Activated CD4-positive, alpha-beta T cell treated with anti-CD3 and anti-CD28 coated beads, Interleukin-10, Interleukin-2, amounts not matched to agents 100 ng/mL and 50 ng/mL, durations not matched to agents 16 hours and 8 hours (primary cell): ENCODE results near the gene C5orf58.

Experiments
- DNase-seq: peaks from one replicate; pipeline ENCODE4 v3.0.0-alpha.2; 2020

Gene C5orf58, protein sequence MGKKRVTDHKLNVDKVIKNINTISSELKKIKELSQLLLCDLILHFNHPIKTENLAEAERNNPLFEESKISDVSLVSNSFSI

DNA sequence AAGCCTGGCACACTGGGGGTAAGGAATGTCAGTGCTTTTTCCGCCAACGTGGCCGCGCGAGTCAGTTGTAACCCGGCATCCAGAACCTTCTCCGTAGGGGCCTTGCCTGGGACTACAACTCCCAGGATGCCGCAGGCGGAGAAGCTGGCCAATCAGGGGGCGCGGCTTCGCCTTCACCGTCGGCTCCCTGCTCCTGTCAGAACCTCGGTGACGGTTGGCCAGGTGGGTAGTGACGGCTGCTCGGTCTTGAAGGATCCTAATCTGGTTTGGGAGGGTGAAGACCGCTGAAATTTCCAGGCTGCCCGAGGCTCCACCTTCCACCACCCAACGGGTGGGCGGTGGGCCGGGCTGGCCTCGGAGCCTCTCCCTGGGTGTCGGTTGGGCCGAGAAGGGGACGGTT lies at the start of gene C5orf58:
Gene C5orf58, plus strand, starts transcription at position 200 of the 400 bp plus-strand sequence. CDS start 1,992 bp downstream, outside the sequence.
- DNase-seq: no peak

DNA sequence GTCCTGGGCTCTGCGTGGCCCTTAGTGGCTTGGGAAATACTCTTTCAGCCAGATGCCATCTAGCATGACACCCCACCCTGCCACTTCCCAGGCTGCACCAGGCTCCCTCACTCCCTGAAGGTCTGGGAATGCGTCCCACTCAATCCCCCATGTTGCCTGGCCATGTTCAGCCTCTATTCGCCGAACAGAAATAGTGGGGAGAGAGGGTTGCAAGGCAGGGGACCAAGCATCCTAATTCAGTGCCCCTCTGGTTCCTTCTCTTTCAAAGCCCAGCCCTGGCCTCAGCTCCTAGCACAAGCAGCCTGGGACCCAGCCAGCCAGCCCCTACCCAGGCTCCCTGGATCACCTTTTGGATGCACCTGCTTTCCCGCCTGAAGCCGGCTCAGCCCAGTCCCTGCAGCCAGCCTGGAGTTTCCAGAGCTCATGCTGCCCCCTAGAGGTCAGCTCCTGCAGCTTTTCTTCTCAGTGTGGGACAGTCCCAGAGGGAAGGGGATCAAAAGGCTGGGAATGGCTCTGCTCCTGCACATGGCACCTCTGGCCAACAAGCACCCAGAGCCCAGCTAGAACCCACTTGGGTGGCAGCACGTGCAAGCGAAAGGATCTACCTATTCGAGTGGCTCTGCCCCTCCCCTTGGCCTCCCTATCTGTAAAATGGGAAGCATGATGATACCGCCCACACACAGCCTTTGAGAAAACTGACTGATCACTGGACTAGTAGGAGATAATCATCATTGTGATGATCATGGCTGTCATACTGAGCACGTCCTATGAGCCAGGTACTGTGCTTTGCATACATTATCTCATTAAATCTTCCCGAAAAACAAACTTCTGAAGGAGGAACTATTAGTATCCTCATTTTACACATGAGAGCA lies 48.7 kb upstream of the C5orf58 start:
- DNase-seq: peak; percentile 54

DNA sequence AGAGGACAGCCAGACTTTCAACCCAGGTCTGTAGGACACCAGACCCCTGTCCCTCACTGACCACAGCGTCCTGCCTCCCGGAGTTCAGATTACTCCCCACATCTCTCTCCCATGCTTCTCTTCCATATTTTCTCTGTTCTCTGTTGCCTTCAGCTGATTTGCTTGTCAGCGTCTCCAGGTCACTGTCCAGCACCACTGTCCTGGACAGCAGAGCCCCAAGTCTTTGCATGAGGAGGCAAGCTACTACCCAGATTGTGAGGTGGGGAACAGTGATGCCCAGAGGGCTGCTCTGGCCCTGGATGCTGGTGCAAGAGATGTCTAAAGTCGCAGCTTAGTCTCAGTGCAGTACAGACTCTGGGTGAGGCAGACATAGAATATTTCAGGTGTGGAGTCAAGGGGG lies 48.0 kb upstream of the C5orf58 start:
- DNase-seq: no peak

DNA sequence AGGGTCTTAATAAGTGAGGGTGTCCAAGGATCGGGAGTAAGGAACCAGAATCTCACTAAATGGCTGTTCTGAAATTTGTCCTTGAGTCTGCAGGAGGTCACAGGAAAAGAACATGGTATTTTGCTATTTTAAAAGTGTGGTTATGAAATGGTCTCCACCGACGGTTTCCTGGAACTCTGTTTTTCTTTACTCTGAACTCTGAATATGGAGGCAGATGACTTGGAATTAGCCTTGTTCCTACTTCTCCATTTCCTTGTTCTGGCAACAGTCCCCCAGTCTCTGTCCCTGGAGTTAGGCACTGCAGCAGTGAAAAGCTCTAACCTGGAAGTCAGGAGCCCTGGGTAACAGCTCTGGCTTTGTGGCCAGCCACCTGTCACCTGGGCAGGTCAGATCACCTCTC lies 46.6 kb upstream of the C5orf58 start:
- DNase-seq: no peak

DNA sequence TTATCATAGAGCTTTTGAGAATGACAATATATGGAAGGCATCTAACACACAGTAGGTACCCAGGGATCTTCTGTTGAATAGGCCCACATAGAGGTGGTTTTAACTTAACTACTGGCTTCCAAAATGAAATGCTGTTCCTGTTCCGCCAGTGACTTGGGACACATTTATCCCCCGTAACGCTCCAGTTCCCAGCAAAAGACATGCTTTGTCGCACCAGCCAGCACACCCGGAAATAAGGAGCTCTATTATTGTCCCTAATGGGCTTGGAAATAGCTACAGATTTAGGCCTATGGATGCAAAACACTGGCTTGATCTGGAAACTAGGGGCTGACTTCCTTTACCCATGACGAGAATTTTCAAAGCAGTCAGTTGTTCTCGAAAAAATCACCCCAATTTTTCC lies 45.9 kb upstream of the C5orf58 start:
- no peak for DNase-seq

DNA sequence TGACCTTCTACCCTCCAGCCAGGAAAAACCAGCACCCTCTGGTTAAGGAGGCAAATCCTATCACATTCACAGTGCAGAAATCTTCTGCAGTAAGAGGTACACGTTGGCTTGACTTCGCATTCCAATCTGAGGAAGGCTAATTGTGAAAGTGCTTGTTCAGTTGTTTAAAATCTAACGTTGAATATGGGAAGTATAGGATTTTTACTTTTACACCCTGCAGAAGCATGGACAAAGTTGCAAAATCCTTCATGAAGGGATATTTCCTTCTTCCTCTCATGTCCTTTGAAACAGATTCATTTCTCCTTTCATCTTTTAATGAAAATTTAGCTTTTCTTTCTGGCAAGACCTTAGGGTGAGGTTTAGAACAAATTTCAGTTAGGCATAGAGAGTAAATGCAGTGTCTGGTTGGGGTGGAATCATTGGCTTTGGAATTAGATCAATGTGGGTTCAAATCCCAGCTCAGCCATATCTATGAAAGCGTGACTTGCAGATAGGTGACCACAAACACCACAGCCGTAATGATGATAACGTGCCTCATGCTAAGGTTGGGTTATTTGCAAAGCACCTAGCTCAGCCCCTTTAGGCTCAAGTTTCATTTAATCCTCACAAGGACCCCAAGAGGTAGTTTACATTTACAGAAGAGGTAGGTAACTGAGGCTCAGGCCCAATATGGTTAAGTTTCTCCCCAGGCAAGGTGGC lies 42.2 kb upstream of the C5orf58 start:
- DNase-seq: no peak

DNA sequence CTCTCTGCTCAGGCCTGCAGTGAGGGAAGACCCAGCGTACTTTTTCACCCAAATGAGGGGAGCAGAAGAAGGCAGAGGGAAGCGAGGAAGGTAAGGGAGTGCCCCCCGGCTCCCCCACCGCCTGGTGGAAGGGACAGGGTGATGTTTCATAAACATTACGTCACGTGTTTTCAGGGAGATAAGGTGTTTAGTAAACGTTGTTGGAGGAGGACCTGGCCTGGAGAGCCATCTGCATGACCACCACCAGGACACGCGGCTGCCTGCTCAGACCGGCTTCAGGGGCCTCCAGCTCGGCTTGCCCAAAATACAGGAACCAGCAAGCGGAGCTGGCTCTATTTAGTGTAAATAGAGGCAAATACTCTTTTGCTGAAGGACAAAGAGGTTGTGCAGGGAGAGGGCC lies 40.0 kb upstream of the C5orf58 start:
- DNase-seq: no peak

DNA sequence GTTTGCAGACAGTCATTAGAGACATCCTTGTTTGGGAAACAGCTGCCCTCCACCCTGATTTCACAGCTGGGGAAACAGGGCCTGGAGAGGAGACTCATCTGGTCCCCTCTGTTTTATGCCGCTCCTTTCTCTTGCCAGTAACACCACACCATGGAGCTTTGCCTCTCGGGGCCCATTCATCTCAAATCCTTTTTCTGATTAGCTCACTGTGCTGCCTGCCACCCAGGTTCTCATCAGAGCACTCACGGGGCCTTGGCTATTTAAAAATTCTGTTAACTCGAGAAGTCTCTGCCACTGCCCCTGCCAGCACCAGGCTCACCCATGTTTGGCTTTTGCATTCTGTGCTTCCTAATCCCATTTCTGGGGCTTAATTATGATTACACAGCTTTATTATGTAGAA lies 36.8 kb upstream of the C5orf58 start:
- no peak for DNase-seq

DNA sequence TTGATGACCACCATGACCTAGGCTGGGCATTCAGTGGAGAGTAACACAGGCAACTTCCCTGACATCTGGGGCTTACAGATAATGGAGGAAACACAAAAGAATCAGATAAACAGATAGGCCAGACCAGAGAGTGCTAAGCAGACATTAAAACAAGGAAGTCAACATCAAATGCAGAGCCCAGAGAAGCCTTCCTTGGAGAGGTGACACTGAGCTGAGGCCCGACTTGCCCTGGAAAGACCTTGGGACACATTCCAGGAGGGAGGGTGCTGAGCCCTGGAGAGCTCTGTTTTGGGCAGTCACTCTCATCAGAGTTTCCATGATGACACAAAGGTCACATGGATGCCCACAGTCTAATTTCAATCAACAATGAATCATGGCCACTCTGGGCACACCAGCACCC lies 31.9 kb upstream of the C5orf58 start:
- no peak for DNase-seq

DNA sequence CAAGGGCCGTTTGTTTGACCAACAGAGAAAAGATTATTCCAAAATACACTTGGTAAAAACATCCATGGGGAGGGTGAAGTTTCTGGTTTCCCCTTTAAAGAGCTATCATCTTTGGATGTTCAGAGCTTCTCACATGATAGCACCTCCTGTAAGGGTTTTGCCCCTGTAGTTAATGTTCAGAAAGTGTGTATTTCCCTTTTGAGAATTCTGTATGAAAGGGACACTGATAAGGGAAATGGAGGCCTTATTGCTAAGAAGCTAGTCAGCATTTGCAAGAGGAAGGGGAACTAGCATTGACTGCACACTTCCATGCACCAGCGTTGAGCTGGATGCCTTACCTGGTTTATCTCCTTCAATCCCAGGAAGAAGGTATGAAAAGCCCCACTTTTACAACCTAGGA lies 31.5 kb upstream of the C5orf58 start:
- no peak for DNase-seq

DNA sequence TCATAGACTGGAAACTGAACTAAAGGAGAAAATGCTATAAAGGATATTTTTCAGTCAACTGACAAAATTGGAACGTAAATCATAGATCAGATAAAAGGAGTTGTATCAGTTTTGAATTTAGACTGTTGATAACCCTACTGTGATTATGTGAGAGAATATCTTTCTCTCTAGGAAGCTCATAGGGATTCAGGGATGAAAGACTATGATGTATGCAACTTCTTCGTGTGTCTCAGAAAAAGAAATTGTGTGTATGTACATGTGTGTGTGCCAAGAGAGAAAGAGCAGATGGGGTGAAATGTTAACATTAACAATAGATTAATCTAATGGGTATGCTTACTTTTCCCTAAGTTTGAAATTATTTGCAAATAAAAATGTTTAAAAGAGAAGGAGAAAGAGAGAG lies 30.7 kb upstream of the C5orf58 start:
- DNase-seq: no peak

DNA sequence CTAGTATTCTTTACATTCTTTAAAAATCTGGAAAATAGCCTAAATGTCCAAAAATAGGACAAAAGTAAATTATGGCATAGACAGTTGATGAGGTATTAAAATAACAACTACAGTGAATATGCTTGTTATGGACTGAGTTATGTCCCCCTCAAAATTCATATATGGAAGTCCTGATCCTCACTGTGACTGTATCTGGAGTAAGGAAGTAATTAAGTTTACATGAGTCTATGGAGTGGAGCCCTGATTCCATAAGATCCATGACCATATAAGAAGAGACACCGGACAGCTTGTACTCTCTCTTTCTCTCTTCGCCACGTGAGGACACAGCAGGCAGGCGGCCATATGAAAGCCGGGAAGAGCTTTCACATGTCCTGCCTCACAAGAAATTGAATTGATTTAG lies 28.6 kb upstream of the C5orf58 start:
- DNase-seq: no peak

DNA sequence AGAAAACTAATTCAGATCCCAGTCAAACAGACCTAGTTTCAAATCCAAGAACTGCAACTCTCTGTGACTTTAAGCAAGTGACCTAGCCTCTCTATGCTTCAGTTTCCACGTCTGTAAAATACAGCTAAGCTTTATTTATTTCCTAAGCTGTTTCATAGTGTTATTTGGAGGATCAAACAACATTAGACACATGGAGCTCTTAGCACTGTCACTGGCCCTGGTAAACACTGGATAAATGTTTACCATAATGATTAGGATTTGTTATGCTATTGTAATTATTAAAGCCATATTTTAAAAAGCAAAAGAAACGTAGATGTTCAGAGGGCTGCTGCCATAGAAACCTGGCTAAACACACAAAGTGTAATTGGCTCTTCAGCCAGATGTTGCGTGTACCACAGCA lies 26.6 kb upstream of the C5orf58 start:
- no peak for DNase-seq

DNA sequence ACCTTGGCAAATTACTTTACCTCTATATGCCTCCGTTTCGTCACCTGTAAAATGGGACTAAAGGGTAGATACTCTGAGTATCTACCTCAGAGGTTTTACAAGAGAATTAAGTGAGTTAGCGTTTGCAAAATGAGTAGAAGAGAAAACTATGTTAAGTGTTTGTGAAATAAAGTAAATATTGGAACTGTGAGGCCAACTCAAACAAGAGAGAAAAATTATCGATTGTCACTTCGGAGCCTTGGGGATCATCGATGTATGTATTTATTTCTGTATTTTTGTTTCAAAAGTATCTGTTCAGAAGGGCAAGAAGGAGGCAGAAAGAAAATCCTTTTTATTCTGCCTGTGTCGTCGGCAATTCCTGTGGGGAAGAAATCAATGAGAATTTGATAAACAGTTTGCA lies 25.8 kb upstream of the C5orf58 start:
- no peak for DNase-seq

DNA sequence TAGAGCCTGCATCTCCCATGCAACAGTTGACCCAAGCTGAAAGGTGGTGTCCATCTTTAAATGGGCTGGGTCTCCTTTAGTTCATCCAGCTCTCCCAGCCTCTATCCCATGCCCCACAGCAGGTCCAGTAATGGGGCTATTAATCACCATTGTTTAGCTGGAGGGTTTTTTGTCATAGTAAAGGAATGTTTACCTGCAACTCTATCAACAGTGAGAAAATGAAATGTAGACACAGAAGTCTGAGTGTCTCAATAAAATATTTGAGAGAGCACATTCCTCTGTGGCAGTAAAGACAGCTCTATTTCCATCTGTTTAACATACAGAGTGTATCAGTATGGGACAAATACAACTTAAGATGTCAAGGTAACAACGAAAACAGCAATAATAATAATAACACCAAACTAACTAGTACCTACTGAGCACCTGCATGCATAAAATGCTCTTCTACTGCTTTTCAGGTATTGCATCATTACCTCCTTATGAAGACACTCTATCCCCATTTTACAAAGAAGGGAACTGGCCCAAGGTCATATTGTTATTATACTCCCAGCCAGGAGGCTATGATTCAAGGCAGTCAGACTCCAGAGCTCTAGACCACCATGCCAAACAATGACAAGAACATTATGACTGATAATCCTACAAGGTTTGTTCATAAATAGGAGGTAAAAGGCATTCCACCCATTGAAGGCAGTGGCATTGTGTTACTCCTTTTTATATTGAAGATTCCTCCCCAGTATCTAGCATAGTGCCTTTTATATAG lies 21.0 kb upstream of the C5orf58 start:
- DNase-seq: no peak

DNA sequence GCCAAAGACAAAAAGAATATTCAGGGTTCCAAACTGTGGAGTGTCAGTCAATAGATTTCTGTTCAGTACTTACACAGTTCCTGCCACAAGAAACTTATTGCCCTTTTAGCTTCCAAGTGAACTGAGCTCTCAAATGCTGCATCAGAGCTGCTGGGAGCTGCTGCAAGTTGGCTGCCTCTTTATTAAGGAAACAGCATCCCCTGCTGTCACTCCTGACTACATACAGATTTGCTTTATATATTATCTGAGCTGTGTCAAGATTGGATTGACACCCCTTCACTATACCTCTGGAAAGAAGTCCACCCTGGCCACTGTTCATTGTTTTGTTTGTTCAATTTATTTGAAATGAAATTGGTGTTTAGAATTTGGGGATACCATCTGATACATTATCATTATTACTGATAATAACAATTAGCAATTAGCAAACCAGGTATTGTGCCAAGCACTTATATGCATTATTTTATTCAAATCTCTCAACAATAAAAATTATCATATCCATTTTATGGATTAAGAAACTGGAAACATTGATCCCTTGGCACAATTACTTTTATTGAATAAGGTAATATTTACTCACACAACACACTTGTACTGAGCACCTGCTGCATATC lies 16.4 kb upstream of the C5orf58 start:
- peak; percentile 11 for DNase-seq

DNA sequence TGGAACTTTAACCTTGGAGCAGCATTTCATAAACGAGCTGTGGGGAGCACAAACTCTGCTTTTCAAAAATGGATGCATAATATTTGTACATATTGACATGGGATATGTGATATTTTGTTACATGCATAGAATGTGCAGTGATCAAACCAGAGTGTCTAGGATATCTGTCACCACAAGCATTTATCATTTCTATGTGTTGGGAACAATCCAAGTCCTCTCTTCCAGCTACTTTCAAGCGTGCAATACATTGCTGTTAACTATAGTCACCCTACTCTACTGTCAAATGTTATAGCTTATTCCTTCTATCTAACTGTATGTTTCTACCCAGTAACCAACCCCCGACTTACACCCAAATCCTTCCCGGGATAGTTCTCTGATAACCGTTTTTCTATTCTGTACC lies 15.0 kb upstream of the C5orf58 start:
- no peak for DNase-seq

DNA sequence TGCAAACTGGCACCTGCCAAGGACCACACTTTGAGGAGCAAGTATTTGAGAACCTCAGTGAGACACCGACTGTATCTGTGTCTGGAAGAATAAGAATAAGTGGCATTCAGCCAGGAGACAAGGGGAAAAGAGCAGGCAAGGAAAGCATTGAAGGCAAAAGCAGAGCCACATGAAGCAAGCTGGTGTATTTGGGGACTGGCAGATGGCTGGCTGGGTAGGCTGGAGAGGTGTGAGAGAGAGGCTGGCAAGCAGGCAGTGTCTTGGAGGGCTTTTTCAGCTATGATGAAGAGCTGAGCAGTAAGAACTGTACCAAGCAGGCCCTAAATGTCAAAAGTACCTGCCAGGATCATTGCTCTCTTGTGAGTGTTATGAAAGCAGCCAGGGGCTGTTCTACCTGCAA lies 14.1 kb upstream of the C5orf58 start:
- DNase-seq: no peak

DNA sequence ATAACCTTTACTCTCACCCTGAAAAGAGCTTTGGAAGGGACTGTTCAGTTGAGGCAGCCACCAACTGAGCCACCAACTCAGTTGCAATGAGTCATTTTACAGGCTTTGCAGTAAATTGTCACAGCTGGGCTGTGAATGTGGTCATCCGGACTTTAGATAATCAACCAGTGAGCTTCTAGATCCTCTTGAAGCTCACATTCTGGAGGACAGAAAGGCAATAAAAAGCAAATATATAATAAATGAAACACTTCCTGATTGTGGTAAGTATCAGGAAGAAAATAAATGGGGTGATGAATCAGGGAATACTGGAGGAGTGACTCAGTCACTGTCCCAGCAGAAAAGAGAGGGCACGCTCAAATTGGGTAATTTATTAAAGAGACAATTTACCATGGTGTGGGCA lies 13.2 kb upstream of the C5orf58 start:
- no peak for DNase-seq

DNA sequence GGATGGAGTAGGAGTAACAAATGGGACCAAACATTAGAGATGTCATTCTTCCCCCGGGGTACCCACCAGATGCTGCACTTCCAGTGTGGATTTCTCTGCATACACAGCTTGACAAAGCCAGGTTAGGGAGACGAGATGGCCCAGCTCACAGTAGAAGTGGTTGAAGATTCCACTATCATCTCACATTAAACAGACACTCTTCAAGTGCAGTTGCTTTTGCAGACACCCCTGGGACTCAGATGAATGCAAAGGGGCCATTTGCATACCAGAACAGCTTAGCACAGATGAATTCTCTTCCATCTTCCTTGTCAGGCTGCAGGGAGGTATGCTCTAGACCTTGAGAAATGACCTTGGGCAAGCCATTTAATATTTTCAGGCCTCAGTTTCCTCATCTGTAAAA lies 12.6 kb upstream of the C5orf58 start:
- no peak for DNase-seq

DNA sequence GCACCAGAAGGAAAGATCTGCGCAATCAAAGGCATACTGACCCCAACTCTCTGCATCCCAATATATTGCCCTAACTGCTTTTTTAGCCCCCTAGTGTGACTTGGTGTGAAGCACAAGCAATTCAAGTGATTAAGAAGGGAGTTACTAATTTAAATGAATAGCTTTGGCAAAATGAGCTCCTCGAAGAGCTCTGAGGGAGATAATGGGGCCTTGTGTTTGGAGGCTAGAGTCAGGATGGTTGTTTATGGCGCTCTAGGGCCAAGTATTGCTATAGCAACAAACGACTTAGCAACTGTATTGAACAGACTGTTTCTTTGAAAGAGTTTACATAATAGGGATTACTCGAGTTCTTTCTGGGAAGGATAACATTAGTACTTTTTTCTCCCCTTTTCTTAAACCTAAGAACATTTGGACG lies 11.5 kb upstream of the C5orf58 start:
- DNase-seq: no peak

DNA sequence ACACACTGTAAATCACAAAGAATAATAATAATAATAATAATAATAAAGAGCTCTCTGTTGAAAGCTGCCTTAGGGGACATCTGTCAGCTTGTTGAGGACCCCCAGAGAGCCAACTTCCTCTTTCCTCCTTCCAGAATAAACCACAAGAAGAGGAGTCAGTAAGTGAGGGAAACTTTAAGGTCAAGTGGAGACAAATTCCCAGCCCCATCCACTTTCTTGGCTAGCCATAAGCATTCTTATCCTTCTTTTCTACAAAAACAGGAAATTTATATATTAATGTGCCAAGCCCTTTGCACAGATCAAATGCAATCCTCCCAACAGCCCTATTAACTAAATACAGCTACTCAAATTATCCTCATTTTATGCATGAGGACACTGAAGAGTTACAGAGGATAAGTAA lies 9.4 kb upstream of the C5orf58 start:
- no peak for DNase-seq

DNA sequence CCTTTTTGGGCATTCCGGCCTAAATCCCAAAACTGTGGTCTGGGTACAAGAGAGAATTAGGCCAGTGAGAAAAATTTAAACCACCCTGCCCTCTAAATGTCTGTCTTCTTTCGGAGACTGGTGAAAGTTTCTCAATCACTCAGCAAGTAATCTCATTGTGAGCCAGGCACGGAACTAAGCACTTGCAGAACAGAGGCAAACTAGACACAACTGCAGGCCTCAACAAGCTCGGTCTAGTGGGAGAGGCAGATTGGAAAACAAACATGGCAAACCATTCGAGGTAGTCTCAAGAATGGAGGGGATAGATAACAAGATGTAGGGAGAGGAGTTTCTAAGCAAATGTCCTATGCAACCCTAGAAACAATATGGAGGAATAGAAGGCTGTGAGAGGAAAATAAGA lies 8.9 kb upstream of the C5orf58 start:
- DNase-seq: no peak
